GM10248 (cell line): ENCODE results near the gene TOM1L2.
"Not testable (repeated sequence)": the region's sequence is repeated elsewhere in the genome, so short reads cannot be mapped to it uniquely, and the experiment has no call there.

ENCODE experiments used
- CTCF ChIA-PET: fragments of 300-600 bp; sonication (Branson Sonifier 250); formaldehyde crosslinking; extraction: SDS; loops from one replicate; lab custom pipeline; 2021; ENCODE audit warnings: antibody characterized with exemption; lab: Yijun Ruan, JAX
- POLR2A ChIA-PET: fragments of 350-650 bp; sonication (Branson Sonifier 250); formaldehyde crosslinking; extraction: SDS; loops from one replicate; lab custom pipeline; 2020; ENCODE audit warnings: antibody characterized with exemption; lab: Yijun Ruan, JAX
- DNase-seq: peaks from one replicate; pipeline ENCODE4 v3.0.0; 2012; ENCODE audit errors: extremely low spot score
- CTCF ChIP-seq: IDR thresholded peaks from 2 replicates; pipeline ENCODE4 v1.5.1; 2012; ENCODE audit warnings: mild to moderate bottlenecking, low read depth; ENCODE audit errors: extremely low read depth, missing control alignments, control extremely low read depth

Gene TOM1L2

GRCh38 chr17:17999364-18000029 lies 27.3 kb upstream of the TOM1L2 start:
- DNase-seq, result no peak
- ChIA-PET POLR2A (no interaction called here), CTCF (no interaction called here)
- TF ChIP-seq CTCF, result no peak

- POLR2A ChIA-PET, result no interaction called here
- DNase-seq, result no peak
- TF ChIP-seq CTCF, result no peak
- CTCF ChIA-PET, result interaction anchor here (1.7 kb wide), 1 partner anchor 34 kb away, joined by 4 read pairs; no protein-coding TSS in a partner anchor
These were observed 26.7 kb upstream of the TOM1L2 start for GRCh38 chr17:17998934-17999333.

- POLR2A ChIA-PET, DNase-seq, CTCF ChIA-PET: not testable (repeated sequence)
These were observed 23.7 kb upstream of the TOM1L2 start for GRCh38 chr17:17995887-17996286.

GRCh38 chr17:17994271-17995069 lies 22.3 kb upstream of the TOM1L2 start:
- TF ChIP-seq CTCF, result no peak
- ChIA-PET POLR2A (no interaction called here), CTCF (interaction anchor here (0.7 to 1.5 kb wide), 7 partner anchors 9 to 86 kb away, joined by 3 to 4 read pairs (median 3); no protein-coding TSS in a partner anchor)
- DNase-seq, result no peak

GRCh38 chr17:17993852-17994251 lies 21.7 kb upstream of the TOM1L2 start:
- ChIA-PET CTCF (interaction anchor here (0.7 to 1.5 kb wide), 5 partner anchors 8 to 75 kb away, joined by 3 to 4 read pairs (median 3); no protein-coding TSS in a partner anchor), POLR2A (no interaction called here)
- no peak for TF ChIP-seq CTCF
- DNase-seq, result no peak

GRCh38 chr17:17993366-17993765 lies 21.2 kb upstream of the TOM1L2 start:
- ChIA-PET POLR2A (no interaction called here), CTCF (interaction anchor here (0.8 to 1.5 kb wide), 2 partner anchors 8 to 56 kb away, joined by 3 to 4 read pairs; no protein-coding TSS in a partner anchor)
- TF ChIP-seq CTCF, result no peak
- no peak for DNase-seq
